Stimulated activated naive CD8-positive, alpha-beta T cell treated with anti-CD3 and anti-CD28 coated beads, Interleukin-15, Interleukin-2, amounts not matched to agents 100 ng/mL and 50 ng/mL, for 24 hours (primary cell): ENCODE measurements around the gene SOX6.
"Not testable (repeated sequence)": the region's sequence is repeated elsewhere in the genome, so short reads cannot be mapped to it uniquely, and the experiment has no call there.

ENCODE experiments used
- H3K27ac Mint-ChIP-seq: one replicate; pipeline ENCODE4 v1.8.0; 2021; ENCODE audit warnings: mild to moderate bottlenecking, mixed read lengths
- H3K27me3 Mint-ChIP-seq: one replicate; pipeline ENCODE4 v1.8.0; 2021; ENCODE audit warnings: mixed read lengths
- H3K36me3 Mint-ChIP-seq: one replicate; pipeline ENCODE4 v1.8.0; 2021; ENCODE audit warnings: low read depth, mixed read lengths
- H3K4me1 Mint-ChIP-seq: one replicate; pipeline ENCODE4 v1.8.0; 2021; ENCODE audit warnings: low read depth, mixed read lengths
- H3K4me3 Mint-ChIP-seq: one replicate; pipeline ENCODE4 v1.8.0; 2021; ENCODE audit warnings: mild to moderate bottlenecking, mixed read lengths
- H3K9me3 Mint-ChIP-seq: one replicate; pipeline ENCODE4 v1.8.0; 2021; ENCODE audit warnings: mixed read lengths

Gene SOX6

DNA sequence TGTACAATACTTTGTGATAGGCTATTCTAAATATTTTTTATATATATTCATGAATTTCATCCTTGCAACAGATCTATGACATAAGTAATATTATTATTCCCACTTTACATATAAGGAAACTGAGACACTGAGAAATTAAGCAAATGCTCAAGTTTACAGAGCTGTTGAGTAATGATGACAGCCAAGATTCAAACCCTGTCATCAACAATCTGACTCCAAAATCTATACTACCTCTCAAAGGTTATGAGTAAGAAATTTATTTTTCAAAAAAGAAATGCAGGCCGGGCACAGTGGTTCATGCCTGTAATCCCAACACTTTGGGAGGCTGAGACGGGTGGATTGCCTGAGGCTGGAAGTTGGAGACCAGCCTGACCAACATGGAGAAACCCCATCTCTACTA, 22.6 kb upstream of the SOX6 start:
- no peak overlapping the region for H3K27ac Mint-ChIP-seq
- no peaks in the 10 kb centered on the region for H3K36me3 Mint-ChIP-seq
- no peaks in the 10 kb centered on the region for H3K4me1 Mint-ChIP-seq
- H3K4me3 Mint-ChIP-seq: no peak overlapping the region
- H3K9me3 Mint-ChIP-seq: peaks cover 7% of the 10 kb centered on the region
- no peaks in the 10 kb centered on the region for H3K27me3 Mint-ChIP-seq

DNA sequence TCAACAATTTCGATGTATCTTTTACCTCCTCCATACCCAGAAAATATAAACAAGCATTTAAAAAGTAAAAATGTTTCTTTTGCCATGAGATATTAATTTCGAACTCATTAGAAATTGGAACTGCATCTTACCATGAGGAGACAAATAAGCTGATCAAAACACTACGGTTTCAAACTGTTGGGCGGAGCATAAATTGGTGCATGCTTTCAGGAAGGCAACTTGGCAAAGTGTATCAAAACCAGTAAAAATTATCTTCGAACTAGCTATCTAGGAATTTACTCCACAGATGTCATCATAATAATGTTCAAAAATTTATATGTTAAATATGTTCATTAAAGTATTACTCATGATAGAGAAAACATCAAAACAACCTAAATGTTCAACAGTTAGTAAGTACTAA, 21.4 kb upstream of the SOX6 start:
- Mint-ChIP-seq H3K4me1 (no peaks in the 10 kb centered on the region), H3K27ac (no peak overlapping the region), H3K9me3 (peaks cover 7% of the 10 kb centered on the region), H3K4me3 (no peak overlapping the region), H3K36me3 (no peaks in the 10 kb centered on the region), H3K27me3 (no peaks in the 10 kb centered on the region)

- H3K36me3 Mint-ChIP-seq, H3K4me3 Mint-ChIP-seq, H3K4me1 Mint-ChIP-seq, H3K27ac Mint-ChIP-seq, H3K27me3 Mint-ChIP-seq, H3K9me3 Mint-ChIP-seq: not testable (repeated sequence)
Observed at GRCh38 chr11:16375664-16376063, 19.3 kb upstream of the SOX6 start.

DNA sequence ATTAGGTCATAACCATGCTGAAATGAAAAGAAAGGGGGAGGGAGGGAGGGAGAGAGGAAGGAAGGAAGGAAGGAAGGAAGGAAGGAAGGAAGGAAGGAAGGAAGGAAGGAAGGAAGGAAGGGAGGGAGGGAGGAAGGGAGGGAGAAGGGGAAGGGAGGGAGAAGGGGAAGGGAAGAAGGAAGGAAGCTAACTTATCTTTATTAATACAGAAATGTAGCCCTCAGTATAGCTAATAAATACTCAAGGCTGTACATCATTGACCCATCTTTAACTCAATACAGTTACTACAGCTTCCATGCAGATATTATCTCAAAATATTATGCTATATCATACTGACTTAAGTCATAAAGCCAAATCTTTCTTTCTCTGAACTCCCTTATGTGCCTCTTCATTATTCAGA, 17.4 kb upstream of the SOX6 start:
- H3K4me3 Mint-ChIP-seq: no peak overlapping the region
- H3K9me3 Mint-ChIP-seq: peaks cover 7% of the 10 kb centered on the region
- no peaks in the 10 kb centered on the region for H3K4me1 Mint-ChIP-seq
- no peak overlapping the region for H3K27ac Mint-ChIP-seq
- H3K36me3 Mint-ChIP-seq: no peaks in the 10 kb centered on the region
- H3K27me3 Mint-ChIP-seq: no peaks in the 10 kb centered on the region

DNA sequence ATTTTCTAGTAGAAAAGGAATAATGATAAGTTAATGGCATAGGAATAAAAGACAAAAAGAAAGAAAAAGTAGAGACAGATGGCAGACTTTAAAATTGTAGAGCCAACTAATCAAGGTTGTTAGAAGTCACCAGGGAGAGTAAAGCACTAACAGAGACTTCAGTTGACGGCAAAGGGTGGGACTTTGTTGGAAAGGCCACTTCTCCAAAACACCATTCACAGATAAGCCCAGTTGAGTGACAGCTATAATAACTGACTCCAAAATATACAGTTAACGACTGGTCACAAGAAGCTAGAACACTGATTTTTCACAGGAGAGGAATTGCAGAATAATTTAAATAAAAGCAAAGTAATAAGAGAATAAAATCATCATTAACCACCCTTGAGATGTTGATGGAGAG, 16.0 kb upstream of the SOX6 start:
- Mint-ChIP-seq H3K9me3 (peaks cover 7% of the 10 kb centered on the region), H3K27me3 (no peaks in the 10 kb centered on the region), H3K27ac (no peak overlapping the region), H3K4me3 (no peak overlapping the region), H3K4me1 (no peaks in the 10 kb centered on the region), H3K36me3 (no peaks in the 10 kb centered on the region)

- Mint-ChIP-seq H3K27ac (no peak overlapping the region), H3K4me3 (no peak overlapping the region), H3K27me3 (no peaks in the 10 kb centered on the region)
Observed at GRCh38 chr11:16367252-16367651, 10.9 kb upstream of the SOX6 start.

GRCh38 chr11:16365581-16366228, 9.4 kb upstream of the SOX6 start:
- no peak overlapping the region for H3K27ac Mint-ChIP-seq
- no peaks in the 10 kb centered on the region for H3K4me1 Mint-ChIP-seq
- no peaks in the 10 kb centered on the region for H3K9me3 Mint-ChIP-seq
- H3K27me3 Mint-ChIP-seq: no peaks in the 10 kb centered on the region
- H3K4me3 Mint-ChIP-seq: no peak overlapping the region
- H3K36me3 Mint-ChIP-seq: no peaks in the 10 kb centered on the region

More at GRCh38 chr11:16367252-16367651, 10.9 kb upstream of the SOX6 start:
- Mint-ChIP-seq H3K4me1 (no peaks in the 10 kb centered on the region), H3K36me3 (no peaks in the 10 kb centered on the region), H3K9me3 (no peaks in the 10 kb centered on the region)

DNA sequence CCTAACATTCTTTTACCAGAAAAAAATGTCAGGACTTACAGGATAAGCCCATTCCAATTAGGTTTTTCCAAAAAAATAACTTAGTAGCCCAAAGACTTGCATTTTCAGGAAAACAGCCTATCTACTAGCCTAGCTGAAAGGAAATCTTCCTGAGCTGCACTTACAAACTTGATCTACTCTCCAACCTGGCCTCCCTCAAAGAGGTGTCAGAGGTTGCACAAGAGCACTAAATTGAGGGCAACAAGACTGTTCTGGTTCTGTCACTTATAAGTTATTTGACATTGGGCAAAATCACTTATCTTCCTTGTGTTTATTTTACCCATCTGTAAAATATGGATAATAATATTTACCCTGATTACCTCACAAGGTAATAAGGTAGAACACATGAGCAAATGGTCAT, 7.9 kb upstream of the SOX6 start:
- H3K36me3 Mint-ChIP-seq: no peaks in the 10 kb centered on the region
- no peak overlapping the region for H3K4me3 Mint-ChIP-seq
- no peaks in the 10 kb centered on the region for H3K27me3 Mint-ChIP-seq
- peaks cover 3% of the 10 kb centered on the region for H3K9me3 Mint-ChIP-seq
- no peak overlapping the region for H3K27ac Mint-ChIP-seq
- H3K4me1 Mint-ChIP-seq: no peaks in the 10 kb centered on the region

- Mint-ChIP-seq H3K9me3 (peaks cover 3% of the 10 kb centered on the region), H3K27ac (no peak overlapping the region), H3K4me1 (no peaks in the 10 kb centered on the region), H3K36me3 (no peaks in the 10 kb centered on the region), H3K27me3 (no peaks in the 10 kb centered on the region), H3K4me3 (no peak overlapping the region)
Observed at GRCh38 chr11:16363706-16364105, 7.4 kb upstream of the SOX6 start.

DNA sequence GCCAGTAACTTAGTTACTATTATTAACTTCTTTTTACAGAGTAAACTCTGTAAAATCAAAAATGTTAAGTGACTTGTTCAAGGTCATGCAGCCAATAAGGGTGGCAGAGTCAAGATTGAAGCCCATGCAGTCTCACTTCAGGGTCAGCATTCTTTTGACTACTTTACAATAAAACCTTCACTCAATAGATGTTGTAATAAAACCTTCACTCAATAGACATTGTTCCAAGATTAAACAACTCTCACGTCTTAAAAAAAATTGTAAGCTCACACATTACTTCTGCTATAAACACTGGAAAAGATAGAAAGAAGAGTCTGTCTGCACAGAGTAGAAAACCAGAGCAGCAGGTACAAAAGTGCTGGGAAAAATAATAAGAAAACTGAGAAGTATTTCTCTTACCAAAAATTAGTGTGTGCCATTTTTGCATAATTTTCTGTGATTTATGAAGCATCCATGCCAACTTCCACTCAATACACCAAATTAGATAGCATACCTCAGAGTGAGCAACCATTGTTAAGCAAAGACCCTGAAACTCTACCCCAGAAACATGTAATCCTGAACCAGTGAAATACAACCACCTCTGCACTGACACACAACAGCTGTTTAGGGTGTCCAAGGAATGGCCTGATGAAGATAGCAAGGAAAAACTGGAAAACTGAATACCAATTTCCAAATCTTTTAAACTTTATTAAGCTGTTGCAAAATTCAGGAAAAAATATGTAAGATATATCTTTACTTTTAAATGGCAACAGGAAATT, 4.9 kb upstream of the SOX6 start:
- H3K27ac Mint-ChIP-seq: no peak overlapping the region

DNA sequence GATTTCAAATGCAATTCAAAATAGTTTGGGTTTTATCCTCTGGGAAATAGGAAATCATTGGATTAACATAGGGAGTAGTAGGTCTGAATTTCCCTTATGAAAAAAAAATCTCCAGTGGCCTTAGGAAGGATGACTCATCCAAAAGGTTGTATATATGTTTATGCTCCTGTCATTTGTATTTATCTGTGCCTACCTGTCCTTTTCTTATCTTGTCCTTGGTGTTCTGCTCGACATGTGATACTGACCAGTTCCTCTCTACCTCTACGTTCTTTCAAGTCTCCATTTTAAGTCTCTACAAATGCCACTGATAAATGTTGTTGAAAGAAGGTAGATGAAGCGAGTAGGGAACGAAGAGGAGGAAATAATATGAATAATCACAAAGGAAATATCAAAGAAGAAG, 3.0 kb upstream of the SOX6 start:
- Mint-ChIP-seq H3K9me3 (peaks cover 3% of the 10 kb centered on the region), H3K36me3 (no peaks in the 10 kb centered on the region), H3K4me3 (no peak overlapping the region), H3K27me3 (no peaks in the 10 kb centered on the region), H3K27ac (no peak overlapping the region), H3K4me1 (no peaks in the 10 kb centered on the region)

More for the DNA sequence above, 4.9 kb upstream of the SOX6 start:
- Mint-ChIP-seq H3K4me1 (no peaks in the 10 kb centered on the region), H3K4me3 (no peak overlapping the region), H3K27me3 (no peaks in the 10 kb centered on the region), H3K36me3 (no peaks in the 10 kb centered on the region), H3K9me3 (peaks cover 3% of the 10 kb centered on the region)

- Mint-ChIP-seq H3K4me1 (no peaks in the 10 kb centered on the region), H3K9me3 (peaks cover 3% of the 10 kb centered on the region), H3K4me3 (no peak overlapping the region), H3K27me3 (no peaks in the 10 kb centered on the region), H3K36me3 (no peaks in the 10 kb centered on the region), H3K27ac (no peak overlapping the region)
Observed at GRCh38 chr11:16358726-16359125, 2.4 kb upstream of the SOX6 start.

DNA sequence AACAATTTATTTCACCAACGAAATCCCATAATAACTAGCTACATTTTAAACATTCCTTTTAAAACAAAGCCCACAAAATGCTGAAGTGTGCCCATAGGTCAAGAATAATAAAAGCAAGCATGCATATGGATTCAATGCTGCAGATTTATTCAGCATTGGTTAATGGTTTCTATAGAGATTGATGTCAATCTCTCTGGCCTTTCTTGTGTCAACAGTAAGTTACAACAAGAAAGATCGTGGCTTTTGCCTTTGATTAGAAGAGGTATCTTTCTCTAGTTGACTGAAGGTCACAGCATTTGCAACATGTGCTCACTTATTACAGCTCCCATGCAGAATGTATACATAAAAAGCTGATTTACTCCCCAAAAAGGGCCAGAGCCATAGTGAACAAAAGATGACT, 1.4 kb upstream of the SOX6 start:
- Mint-ChIP-seq H3K4me1 (no peaks in the 10 kb centered on the region), H3K27ac (no peak overlapping the region), H3K9me3 (peaks cover 3% of the 10 kb centered on the region), H3K4me3 (no peak overlapping the region), H3K36me3 (no peaks in the 10 kb centered on the region), H3K27me3 (no peaks in the 10 kb centered on the region)

GRCh38 chr11:16356761-16357393, 531 bp upstream of the SOX6 start:
- H3K27ac Mint-ChIP-seq: no peak overlapping the region
- no peaks in the 10 kb centered on the region for H3K4me1 Mint-ChIP-seq
- no peaks in the 10 kb centered on the region for H3K36me3 Mint-ChIP-seq
- H3K9me3 Mint-ChIP-seq: peaks cover 3% of the 10 kb centered on the region
- no peak overlapping the region for H3K4me3 Mint-ChIP-seq
- H3K27me3 Mint-ChIP-seq: no peaks in the 10 kb centered on the region

DNA sequence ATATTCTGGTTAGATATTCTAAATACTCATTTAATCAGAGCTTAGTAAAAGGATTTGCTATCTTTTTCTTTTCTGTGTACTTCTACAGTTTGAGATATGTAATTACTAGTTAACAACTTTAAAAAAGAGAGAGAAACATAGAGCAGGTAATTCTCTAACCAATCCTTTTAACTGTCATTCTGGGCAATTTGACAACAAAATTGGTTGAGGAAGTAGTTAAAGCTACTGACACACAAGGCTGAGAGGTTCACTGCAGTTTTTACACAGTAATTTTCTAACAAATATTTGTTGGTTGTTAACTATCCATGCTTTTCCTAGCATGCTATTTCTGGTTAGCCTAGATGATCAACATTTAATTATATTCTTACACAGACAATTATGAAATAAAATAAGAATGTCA, 3.6 kb downstream of the SOX6 start:
- H3K27ac Mint-ChIP-seq: no peak overlapping the region
- H3K9me3 Mint-ChIP-seq: peaks cover 5% of the 10 kb centered on the region
- no peak overlapping the region for H3K4me3 Mint-ChIP-seq
- H3K27me3 Mint-ChIP-seq: no peaks in the 10 kb centered on the region
- no peaks in the 10 kb centered on the region for H3K36me3 Mint-ChIP-seq
- H3K4me1 Mint-ChIP-seq: no peaks in the 10 kb centered on the region
